HG03066 (cell line): Measurements from ENCODE around the gene FEM1C.
A peak's percentile ranks its signal among the peaks of the same experiment; 100 is the strongest.

Experiments used
- ATAC-seq: cut with Tn5 transposase; IDR thresholded peaks from one replicate; pipeline ENCODE4 v1.9.1; 2021; ENCODE audit warnings: low read depth; ENCODE audit not compliant: unreplicated experiment

The FEM1C gene

DNA sequence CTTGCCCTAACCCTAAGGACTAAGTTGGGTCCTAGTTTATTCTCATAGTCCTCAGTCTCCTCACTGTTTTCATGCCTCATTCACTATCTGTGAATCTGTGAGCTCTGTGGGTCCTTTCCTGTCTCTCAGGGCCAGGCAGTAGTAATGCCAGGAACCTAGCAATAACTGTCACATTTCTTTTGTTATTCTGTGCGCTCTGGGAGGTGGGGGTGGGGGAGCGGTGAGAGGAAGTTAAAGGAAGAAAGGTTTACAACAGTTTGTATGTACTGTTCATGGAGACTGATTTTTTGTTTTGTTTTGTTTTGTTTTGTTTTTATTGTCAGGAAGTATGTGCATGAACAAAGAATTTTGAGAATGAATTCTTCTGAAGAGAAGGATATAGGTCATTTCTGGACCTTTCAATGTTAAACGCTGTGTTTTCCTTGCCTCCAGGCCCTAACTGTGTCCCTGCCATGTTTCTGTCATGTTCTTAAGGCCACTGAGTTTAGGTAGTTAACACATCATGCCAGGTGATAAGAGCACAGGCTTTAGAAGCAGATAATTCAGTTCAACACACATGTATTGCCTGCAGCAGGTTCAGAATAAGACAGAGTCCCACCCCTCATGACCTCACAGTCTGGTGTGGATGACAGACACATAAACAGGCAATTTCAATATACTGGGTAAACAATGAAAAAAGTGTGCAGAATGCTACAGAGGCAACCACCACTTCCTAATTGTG, 13.3 kb upstream of the FEM1C start:
- no peak for ATAC-seq

DNA sequence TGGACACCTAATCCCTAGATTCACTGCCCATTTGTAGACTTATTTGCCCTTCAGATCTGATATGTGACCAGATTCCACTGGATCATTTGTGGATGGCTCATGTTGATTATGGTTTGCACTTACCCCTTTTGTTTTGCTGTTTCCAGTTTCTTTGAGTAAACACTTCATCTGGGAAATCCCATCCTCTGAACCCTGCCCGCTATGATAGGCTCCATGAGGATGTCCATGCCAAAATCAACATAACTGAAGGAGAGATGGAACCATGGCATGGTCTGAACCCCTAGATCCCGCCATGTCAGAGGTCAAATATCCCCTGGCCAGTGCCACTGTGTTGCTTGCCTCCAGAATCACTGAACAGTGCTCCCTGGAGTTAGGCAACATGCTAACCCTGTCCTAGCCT, 11.7 kb upstream of the FEM1C start:
- ATAC-seq, result no peak

DNA sequence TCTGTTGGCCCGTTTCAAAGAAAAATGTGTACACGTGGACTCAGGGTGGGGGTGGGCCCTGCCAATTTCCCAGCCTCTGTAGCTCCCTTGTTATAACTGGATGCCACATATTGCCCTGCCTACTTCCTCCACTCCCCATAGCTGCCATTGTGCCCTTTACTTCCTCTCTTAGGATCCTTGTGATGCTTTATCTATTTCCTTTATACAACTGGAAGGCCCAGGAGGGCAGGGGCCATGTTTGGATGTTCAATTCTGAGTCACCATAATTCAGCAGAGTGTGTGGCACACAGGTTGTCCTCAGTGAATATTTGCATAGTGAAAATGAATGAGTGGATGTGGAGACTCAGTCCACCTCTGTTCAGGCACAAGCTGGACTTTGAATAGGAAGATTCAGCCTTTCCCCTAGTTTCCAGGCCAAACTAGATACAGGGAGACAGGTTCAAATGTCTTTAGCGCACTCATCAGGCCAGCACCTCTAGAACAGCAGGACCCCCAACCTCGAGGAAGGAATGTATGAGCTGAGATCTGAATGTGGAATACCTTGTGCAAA, 10.6 kb upstream of the FEM1C start:
- ATAC-seq, result no peak

DNA sequence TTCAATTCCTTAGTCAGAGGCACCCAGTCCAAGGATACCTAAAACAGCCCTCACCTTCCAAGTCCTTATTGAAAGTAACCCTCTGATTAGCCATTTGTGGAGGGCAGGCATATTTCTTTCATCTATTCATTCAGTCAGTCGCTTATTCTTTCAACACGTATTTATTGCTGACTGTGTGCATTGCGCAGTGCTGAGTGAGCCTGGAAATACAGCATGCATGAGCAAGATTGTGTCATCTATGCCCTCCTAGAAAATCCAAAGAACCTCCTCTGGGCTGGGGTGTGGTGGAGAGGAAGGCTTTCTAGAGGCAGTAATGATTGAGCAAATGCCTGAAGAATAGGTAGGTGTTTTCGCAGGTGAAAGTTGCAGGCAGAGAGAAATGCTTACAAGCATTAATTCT, 8.5 kb upstream of the FEM1C start:
- ATAC-seq, result no peak

DNA sequence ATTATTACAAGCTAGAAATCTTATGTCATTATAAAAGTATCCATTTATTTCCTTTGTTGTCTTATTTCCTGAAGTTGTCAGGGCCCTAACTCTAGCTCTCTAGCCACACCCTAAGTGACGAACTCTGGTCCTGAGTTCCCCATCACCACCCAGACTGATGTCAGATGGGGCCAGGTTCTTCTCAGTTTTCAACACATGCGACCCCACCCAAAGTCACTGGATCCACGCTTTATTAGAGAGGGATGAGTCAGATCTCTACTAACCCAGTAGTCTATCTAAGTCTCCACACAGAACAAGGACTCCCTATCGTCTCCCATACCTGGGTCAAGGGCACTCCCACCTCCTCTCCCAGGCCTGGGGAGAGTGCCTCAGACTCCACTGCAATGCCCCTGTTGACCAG, 6.8 kb upstream of the FEM1C start:
- no peak for ATAC-seq

DNA sequence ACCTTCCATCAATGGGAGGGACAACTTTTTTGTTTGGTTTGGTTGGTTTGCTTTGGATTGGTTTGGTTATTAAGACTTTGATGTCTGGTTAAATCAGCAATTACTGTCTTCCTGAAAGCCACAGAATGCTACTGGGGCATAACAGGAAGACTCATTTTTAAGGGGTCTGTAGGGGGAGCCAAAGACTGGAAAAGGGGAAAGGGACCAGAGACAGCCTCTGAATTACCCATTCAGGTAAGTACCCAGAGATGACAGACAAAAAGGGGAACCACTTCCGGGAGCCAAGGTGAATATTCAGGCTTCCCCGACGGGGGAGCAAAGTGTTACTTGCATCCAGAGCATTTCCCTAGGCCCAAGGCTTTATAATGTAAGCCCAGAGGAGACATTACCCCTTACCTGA, 4.6 kb upstream of the FEM1C start:
- ATAC-seq, result no peak

DNA sequence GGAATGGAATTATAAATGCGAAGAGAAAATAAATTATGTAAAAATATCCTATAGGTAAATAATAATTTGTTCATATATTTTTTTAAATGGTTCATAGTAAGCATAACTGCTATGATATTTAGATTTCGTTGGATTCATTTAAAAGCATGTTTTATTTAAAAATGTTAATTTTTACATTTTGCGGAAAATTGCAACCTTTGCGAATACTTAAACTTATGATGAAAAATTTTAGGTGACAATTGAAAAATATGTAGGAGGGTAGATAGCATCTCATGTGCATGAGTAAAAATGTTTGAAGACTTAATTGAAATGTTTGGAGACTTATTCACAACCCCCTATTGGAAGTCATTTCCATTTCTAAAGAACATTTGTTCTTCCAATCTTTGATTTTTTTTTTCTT, 4.1 kb upstream of the FEM1C start:
- no peak for ATAC-seq

DNA sequence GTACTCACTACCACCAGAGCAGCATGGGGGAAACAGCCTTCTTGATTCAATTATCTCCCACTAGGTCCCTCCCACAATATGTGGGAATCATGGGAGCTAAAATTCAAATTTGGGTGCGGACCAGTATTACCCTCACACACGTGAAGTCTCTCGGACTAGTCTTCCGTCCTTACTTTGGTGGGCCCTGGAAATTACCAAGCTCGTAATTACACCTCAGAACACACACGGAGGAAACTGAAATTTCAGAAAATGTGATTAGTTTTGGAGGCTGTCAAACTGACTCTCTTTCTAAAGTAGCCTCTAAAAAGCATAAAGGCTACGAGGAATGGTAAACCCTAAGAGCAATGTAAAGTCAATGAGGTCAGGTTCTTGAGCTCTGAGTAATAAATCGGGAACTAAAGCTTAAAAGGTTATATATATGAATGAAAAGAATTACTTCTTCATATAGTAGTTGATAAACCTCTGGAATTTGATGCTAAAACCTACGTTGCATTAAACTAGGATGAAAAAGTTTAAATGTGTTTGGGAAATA, 842 bp upstream of the FEM1C start:
- ATAC-seq, result no peak

DNA sequence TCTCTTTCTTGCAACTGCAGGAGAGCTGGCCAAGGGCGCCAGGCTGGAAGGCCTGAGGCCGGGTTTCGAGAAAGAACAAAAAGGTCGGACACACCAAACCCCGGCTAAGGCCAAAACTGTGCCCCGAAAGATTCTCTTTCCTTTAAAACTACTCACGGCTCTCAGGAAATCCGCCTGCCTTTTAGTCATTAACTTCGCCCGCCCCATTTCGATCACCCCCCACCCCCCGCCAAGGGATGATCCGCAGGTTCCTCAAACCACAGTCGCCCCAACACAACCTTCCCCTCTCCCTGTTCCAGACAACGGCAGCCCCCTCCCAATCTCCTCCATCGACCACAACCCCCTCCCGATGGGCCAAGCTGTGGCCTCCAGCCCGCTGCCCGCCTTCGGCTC, 536 bp downstream of the FEM1C start:
- ATAC-seq, result peak; percentile 17

DNA sequence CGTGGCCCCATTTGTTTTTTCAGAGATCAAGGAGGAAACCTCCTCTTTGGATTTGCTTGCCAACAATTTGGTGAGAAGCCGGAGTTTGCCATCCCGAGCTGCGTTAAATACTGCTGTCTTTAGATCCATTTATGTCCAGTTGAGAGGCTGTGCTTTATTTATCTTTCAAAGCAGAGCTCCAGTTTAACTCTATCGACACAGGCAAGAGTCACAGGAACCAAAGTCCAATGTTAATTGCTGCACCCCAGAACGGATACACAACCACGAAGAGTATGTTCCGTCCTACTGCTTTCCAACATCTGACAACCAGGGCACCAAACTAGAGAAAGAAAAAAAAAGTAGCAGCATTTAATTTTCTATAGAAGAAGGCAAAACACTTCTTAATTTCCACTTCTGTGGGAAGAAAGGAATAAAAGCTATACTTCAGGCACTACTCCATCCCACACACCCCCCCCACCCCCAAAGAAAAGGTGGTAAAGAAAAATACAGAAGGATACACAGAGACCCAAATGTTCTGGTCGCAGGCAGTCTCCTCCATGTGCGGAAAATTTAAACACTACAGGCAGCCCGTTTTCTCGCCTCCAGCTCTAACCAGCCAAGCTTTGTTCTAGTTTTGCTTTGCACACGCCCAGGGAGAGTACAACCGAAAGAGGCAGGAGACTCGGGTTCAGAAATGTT, 1.1 kb downstream of the FEM1C start:
- ATAC-seq, result peak; percentile 38

DNA sequence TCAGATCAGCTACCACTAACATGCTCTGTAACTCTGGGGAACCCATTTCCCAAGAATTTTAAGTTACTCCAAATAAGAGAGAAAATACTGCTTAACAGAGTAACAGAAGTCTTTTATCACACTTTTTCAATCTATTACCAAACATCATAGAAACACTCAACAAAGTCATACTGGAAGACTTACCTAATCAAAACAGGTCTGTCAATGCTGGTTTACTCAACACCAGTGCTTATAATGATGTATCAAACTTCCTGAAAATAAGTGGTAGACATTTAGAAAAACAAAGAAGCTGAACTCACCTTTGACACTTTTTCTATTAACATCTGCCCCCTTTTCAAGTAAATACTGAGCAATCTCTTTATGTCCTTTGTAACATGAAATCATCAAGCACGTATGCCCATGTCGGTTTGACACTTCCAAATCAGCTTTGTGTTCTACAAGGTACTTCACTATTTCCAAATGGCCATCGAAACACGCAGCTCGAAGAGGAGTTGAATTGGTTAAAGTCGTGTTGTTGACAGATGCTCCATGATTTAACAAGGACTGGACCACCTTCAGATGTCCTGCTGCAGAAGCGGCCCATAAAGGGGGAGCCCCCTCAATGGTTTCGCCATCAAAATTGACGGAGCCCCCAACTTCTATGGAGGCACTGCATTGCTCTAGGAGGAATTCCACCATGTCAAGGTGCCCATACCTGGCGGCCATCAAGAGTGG, 1.8 kb downstream of the FEM1C start:
- no peak for ATAC-seq

DNA sequence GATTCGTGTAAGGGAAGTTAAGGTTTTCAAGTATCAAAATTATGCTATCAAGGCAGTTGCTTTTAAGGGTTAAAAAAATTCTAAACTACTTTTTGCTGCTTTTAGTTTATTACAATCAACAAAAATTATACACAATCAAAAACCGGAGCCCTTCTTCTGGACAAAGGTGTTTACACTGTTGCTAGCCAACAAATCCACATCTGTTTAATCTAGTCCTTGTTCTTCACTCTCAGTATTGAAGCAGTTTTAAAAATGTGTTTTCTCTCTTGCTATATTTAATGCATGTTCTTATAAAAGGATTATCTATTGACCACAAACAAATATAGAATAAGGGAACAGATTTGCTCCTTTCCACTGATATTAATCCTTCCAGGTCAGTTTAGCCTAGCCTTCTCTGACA, 2.5 kb downstream of the FEM1C start:
- no peak for ATAC-seq

DNA sequence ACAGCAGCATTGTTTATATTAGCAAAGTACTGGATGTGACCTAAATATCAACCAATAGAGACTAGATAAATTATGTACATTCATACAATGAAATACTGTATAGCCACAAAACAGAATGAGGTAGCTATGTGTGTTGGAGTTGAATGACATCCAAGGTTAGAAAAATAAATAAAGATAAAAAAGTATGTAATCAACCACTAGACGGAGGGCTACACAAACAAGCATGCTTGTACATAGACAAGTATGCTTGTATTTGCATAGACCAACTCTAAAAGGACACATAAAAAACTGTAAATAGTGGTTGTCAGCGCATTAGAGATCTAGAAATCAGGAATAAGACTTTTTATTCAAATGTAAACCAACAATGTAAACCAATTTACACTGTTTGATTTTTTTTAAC, 3.0 kb downstream of the FEM1C start:
- ATAC-seq, result no peak

DNA sequence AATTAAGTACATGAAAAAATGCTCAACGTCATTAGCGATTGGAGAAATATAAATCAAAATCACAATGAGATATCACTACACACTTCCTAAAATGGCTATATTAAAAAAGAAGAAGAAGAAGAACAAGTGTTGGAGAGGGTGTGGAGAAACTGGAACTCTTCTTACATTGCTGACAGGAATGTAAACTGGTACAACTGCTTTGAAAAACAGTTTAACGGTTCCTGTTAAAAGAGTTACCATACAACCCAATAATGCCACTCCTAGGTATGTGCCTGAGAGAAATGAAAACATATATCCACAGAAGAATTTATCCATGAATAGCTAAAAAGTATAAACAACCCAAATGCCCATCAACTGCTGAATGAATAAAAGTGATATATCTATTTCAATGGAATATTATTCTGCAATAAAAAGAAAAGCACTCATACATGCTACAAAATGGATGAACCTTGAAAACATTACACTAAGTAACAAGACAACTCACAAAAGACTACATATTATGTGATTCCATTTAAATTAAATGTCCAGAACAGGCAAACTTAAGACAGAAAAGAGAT, 9.0 kb downstream of the FEM1C start:
- ATAC-seq, result no peak

DNA sequence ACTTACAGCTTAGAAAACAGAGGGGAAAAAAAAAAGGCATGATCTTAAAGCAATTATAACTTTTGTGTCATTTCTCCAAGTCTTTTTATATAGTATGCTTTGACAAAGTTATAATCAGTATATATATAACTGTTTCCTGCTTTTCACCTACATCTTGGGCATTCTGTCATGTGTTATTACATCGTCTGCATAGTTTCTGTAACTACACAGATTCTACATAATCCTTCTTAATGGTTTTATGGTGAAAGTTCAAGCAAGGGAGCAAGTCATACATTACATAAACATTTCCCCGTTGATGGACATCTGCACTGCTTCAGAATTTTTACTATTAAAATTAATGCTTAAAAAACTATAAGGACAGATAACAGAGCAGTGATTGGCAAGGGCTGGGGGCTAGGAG, 12.1 kb downstream of the FEM1C start:
- ATAC-seq, result no peak

DNA sequence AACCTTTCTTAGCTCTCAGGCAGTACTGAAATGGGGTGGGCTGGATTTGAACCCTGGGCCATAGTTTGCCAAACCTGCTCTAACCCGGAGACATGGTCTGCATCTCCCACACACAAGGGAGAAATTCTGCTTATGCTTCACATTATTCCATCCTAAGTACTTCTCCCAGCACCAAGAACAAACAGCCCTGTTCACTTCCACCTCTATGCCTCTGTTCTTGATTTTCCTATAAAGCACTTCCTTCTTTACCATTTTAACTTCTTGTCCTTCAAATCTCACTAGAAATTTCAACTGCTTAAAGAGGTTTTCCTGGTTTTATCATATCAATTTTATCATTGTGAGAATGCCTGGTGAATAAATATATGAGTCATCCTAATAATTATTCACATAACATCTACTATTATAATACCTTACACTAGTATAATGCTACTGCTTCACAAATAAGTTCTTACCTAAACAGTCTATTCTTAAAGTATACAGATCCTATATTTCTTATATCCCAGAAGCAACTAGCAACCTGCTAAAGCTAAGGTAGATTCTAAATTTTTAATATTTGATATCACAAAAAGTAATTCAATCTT, 12.7 kb downstream of the FEM1C start:
- no peak for ATAC-seq

DNA sequence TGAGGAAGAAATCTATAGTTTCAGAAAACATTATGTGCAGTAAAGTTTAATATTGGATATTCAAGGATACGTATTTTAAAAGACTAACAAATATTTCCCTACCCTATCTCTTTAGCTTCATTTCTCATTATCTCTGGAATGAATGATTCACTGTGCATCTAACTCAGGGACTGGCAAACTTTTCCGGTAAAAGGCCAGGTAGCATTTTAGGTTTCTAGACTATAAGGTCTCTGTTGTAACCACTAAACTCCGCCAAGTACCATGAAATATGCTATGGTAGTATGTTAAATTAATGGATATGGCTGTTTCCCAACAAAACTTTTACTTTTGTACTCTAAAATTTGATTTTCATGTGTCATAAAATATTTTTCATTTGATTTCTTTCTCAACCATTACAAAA, 13.2 kb downstream of the FEM1C start:
- no peak for ATAC-seq

DNA sequence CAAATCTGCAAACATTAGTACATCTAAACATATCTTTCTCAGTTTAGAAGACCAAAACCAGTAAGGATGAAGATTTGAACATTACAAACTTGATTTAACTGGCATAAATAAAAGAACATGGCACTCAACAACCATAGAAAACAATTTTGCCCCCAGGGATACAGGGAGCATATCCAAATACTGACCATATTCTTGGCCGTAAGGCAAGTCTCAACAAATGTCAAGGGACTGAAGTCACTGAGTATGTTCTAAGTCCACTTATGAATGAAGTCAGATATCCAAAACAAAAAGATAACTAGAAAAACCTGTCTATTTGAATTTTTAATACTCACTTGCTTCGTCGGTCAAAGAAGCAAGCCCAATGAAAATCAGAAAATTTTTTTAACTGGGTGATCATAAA, 14.1 kb downstream of the FEM1C start:
- no peak for ATAC-seq

DNA sequence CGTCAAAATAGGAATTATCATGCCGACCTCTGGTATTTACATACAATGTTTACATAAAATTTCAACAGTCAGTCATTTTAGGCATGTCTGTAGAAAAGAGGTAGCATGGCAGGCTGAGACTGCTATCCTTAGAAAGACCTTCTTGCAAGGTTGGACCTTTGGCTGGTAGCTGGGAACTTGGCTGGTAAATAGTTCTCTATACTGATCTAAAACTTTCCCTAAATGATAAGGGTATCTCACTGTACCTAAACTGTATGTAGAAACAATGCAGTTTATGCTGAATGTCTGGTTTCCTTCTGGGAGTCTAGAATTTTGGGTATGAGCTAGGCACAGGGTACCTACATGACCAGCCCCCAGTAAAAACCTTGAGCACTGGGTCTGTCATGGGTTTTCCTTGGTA, 18.0 kb downstream of the FEM1C start:
- ATAC-seq, result no peak

DNA sequence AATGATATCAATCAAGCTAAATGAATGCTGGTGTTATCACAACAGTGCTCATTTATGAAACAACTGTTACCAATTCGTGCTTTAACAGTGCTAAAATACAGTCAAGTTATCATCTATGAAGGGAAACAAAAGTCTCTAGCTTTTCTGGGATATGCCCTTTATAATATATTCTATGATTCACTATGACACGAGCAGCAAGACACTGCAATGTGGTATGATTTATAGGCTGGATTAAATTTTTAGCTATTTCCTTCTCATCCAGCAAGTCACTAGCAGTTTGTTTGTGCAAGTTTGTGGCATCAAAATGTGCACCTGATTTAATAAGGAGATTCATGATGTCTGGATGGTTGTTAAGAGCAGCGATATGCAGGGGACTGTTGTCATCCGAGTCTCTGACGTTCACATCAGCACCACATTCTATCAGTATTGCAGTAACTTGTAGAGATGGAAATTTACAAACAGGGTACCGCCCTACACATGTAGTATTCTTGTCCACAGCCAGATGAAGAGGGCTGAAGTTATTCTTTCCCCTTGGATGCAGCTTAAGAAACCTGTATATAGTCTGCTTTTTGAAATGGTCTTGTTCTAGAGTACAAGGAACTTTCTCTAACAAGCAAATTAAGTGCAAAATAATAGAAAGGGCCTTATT, 20.3 kb downstream of the FEM1C start:
- ATAC-seq, result no peak
